DND-41 (cell line): ENCODE results near the gene VEGFA.

Source experiments
- CTCF ChIP-seq: IDR thresholded peaks from 2 replicates; pipeline ENCODE4 v1.5.1; 2012; ENCODE audit warnings: borderline replicate concordance, low read length, moderate library complexity, mild to moderate bottlenecking; ENCODE audit not compliant: poor library complexity, severe bottlenecking; ENCODE audit errors: extremely low read depth
- EZH2 ChIP-seq: IDR thresholded peaks from 3 replicates; pipeline ENCODE4 v1.6.1; 2012; ENCODE audit warnings: borderline replicate concordance, low read depth, mild to moderate bottlenecking, moderate library complexity, low read length, inconsistent platforms; ENCODE audit not compliant: severe bottlenecking

- TF ChIP-seq CTCF (no peak), EZH2 (no peak)
These were observed 36.3 kb upstream of the VEGFA start for GRCh38 chr6:43733471-43734293.
